Anterior cingulate cortex (tissue), 58 donors: Measurements from ENCODE around the gene LRBA.
"Not testable (repeated sequence)": the region's sequence is repeated elsewhere in the genome, so short reads cannot be mapped to it uniquely, and the experiment has no call there.

Source experiments
- DNase-seq, 58 donors: peaks; one replicate each; lab custom pipeline; 2025; lab: John Stamatoyannopoulos, UW

LRBA gene

GRCh38 chr4:150949342-150949741, 65.7 kb downstream of the LRBA start:
- no peak for DNase-seq

DNA sequence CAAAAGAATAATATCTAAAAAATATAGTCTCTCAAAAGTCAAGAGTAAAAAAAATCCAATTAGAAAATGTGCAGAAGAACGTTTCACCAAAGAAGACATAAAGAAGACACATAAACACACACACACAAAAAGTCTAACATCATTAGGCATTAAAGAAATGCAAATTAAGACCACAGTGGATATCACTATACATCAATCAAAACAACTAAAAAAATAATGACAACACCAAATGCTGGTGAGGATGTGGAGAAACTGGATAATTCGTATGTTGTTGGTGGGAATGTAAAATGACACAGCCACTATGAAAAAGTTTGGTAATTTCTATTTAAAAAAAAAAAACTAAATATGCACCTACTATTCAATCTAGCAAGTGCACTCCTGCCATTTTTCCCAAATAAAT, 66.4 kb downstream of the LRBA start:
- DNase-seq = no peak

DNA sequence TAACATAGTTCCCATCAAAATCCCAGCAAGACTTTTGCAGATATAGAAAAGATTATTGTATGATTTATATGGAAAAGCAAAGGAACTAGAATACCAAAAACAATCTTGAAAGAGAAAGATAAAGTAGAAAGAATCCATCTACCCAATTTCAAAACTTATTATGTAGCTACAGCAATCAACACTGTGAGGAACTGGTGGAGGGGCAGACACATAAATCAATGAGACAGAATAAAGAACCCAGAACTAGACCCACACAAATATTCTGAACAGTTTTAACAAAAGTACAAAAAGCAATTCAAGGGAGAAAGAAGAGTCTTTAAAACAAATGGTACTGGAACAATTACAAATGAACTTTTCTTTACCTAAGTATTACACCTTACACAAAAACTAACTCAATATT, 67.0 kb downstream of the LRBA start:
- no peak for DNase-seq

- DNase-seq = no peak
Measured at GRCh38 chr4:150944660-150945059, 70.4 kb downstream of the LRBA start.

- no peak for DNase-seq
Measured at GRCh38 chr4:150943818-150944217, 71.3 kb downstream of the LRBA start.

DNA sequence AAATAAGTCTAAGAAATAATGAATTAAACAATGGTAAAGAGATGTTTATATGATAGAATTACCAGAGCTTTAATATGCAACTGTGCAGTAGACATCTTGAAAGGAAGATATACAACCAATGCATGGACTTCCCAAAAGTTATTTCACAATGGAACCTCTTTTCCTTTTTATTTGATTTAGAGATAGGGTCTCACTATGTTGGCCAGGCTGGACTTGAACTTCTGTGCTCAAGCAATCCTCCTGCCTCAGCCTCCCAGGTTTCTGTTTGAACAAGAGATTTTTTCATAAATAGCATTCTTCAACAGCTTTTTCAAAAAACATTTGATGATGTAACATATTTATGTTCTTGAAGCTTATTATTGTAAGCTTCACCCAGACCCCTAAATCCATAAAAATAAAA, 72.0 kb downstream of the LRBA start:
- DNase-seq = no peak

GRCh38 chr4:150942539-150942938, 72.5 kb downstream of the LRBA start:
- DNase-seq = no peak

- no peak for DNase-seq
Measured at GRCh38 chr4:150940123-150940522, 75.0 kb downstream of the LRBA start.

GRCh38 chr4:150939530-150939929, 75.6 kb downstream of the LRBA start:
- no peak for DNase-seq

DNA sequence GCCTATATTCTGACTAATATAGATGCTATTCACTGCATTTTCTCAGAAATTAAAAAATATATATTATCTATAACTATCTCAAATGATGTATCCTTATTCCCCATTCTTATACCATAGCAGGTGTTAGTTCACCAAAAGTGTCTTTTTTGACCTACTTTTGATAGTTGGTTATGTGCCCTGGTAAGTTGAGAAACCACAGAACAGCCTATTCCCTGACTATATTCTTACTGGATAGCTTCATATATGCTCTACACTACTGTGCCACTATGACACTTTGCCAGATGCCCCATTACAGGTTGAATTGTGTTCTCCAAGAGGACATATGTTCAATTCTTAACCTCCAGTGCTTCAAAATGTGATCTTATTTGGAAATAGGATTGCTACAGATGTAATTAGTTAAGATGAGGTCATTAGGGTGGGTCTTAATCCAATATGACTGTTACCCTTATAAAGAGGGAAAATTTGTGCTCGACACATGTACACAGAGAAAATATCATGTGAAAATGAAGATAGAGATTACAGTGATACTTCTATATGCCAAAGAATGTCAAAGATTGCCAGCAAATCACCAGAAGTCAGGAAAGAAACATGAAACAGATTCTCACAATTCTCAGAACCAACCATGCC, 76.1 kb downstream of the LRBA start:
- no peak for DNase-seq

DNA sequence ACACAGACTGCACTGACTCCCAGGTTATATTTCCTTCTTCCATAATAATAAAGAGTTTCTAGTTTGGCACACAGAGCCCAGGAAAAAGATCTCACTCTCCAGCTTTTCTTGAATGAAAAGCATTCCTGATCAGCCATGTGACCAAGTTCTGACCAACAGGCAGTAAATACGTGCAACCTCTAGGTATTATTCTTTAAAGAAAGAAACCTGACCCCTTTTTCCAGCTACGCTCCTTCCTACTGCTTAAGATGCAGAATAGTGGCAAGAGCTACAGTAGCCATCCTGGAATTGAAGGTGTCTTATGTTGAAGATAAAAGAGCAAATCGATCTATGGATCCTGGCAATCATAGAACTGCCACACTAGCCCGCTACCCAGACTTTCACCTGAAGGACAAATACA, 76.7 kb downstream of the LRBA start:
- no peak for DNase-seq

DNA sequence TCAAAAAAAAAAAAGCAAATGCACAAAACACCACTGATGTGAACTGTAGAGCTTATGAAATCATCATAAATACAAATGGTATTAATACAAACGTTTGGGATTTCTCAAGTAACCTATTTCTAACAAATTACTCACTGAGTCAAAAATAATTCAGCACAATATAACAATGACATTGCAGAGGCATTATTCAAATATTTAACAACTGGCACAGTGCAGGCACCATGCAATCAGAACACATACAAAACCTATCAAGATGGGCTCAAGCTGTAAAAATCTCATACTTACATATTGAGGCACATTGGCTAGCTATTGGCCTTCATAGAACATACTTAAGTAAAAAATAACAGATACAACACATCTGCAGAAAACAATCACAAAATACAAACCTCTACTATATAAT, 81.1 kb downstream of the LRBA start:
- no peak for DNase-seq

DNA sequence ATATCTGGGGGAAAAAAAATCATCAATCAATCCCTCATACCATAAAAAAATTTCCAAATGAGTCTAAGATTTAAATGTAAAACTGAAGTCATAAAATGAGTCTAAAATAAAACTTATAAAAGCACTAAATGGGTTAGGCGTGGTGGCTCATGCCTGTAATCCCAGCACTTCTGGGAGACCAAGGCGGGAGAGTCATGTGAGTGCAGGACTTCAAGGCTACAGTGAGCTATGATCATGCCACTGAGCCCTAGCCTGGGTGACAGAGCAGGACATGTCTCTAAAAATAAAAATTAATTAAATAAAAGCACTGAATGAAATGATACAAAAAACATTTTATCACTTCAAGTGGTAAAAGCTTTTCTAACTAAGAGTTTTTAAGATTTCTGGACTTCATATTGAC, 83.3 kb downstream of the LRBA start:
- no peak for DNase-seq

DNA sequence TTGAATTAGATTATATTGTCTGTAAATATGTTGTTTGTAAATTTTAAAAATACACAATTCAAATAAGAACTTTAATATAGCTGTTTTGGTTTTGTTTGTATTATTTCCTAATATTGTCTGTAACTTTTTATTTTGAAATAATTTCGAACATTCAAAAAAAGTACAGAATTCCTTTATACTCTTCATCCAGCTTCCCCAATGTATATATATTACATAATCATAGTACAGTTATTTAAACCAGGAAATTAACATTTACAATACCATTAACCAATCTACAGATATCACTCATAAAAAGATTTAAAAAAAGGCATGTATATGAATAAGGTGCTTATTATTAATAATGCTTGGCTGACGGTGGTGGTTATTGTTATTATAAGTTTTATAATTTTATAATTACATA, 84.1 kb downstream of the LRBA start:
- no peak for DNase-seq

- no peak for DNase-seq
Measured at GRCh38 chr4:150923945-150924344, 91.1 kb downstream of the LRBA start.

DNA sequence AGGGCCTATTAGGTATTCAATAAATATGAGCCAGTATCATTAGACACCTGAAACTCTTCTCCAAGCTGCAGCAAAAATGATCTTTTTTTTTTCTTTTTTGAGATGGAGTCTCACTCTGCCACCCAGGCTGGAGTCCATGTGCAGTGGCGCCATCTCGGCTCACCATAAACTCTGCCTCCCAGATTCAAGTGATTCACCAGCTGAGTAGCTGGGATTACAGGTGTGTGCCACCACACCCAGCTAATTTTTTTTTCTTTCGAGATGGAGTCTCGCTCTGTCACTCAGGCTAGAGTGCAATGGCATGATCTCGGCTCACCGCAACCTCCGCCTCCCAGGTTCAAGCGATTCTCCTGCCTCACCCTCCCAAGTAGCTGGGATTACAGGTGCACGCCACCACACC, 93.6 kb downstream of the LRBA start:
- not testable (repeated sequence) for DNase-seq

DNA sequence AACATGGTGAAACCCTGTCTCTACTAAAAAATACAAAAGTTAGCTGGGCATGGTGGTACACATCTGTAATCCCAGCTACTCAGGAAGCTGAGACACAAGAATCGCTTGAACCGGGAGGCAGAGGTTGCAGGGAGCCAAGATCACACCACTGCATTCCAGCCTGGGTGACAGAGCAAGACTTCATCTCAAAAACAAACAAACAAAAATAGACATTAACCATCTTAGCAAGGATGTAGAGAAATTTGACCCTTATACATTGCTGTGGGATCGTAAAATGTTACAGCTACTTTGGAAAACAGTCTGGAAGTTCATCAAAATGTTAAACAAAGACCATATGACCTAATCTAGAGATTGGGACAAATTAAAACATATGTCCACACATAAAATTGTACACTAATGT, 96.5 kb downstream of the LRBA start:
- DNase-seq = not testable (repeated sequence)

DNA sequence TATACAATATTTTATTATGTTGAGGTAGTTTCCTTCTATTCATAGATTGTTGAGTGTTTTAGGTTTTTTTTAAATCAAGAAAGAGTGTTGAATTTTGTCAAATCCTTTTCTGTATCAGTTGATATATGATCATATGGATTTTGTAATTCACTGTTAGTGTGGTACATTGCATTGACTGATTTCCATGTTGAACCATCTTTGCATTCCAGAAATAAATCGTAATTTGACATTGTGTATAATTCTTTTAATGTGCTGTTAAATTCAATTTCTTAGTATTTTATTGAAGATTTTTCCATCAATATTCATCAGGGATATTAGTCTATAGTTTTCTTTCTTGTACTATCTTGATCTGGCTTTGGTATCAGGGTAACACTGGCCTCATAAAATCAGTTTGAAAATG, 103.8 kb downstream of the LRBA start:
- no peak for DNase-seq

DNA sequence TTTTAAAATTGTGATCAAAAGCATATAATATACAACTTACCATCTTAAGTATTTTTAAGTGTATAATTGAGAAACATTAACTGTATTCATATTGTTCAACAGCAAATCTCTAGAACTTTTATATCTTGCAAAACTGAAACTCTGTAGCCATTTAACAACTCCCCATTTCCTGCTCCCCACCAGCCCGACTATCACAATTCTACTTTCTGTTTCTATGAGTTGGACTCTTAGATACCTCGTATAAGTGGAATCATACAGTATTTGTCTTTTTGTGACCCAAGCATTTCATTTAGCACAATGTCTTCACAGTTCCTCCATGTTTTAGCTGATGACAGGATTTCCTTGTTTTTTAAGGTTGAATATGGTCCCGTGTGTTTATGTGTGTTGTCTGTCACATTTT, 106.0 kb downstream of the LRBA start:
- DNase-seq = no peak

- DNase-seq = peak in 6 of 58 donors; percentile 0 to 6 (median 2)
Measured at GRCh38 chr4:150906987-150907633, 108.0 kb downstream of the LRBA start.

DNA sequence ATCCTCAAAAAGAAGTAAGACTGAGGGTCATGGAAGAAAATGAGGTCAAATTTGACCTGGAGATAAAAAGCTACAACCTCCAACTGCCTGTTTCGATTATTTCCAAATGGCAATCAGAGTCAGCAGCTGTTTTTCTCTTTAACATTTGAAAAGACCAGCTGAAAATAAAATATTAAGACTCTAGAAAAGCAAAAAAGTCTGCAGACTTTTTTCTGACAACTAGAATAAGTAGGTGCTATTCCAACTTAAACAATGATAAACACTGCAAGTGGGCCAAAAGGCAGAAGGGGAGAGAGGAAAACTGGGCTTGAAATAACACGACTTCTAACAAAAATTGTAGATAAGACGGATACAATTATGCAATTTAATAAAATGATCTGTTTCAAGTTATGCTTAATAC, 110.4 kb downstream of the LRBA start:
- DNase-seq = no peak

DNA sequence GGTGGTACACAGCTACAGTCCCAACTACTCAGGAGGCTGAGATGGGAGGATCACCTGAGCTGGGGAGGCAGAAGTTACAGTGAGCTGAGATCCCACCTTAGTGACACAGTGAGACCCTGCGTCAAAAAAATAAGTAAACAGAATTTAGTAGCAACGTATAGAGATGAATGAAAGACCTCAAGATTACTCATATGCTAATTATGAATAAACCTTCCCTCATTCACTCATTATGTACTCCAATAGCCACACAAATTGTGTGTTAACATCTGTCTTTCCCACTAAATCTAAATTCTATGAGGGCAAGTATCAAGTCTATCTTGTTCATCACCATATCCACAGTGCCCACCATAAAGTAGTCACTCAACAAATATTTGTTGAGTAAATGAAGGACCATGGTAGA, 111.5 kb downstream of the LRBA start:
- DNase-seq = no peak

DNA sequence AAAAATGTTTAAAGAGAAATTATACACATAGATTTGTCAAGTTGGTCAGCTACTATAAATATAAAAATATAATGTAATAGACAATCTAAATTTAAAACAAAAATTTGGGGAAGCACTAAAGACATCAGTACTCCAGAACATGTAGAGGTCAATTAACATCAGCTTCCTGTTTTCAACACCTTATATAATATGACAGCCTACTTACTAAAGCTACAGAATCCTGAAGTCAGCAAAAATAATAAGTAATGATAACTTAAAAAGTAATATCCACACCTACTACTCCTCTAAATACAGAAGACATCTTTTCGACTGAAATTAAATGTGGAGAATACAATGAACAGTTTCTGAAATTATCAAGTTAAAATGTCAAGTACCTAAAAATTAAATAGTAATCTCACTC, 118.6 kb downstream of the LRBA start:
- DNase-seq = no peak
